Gastroesophageal sphincter (tissue), 4 donors: ENCODE results near the gene FAM9B. TPM values are rescaled to one million over a fixed set of nuclear protein-coding genes. Genes with fewer than 3 reads are reported as not detected.

Source experiments
- ATAC-seq: fragments of 150-250 bp; one replicate; pipeline ENCODE4 v1.9.1; 2016; ENCODE audit warnings: mild to moderate bottlenecking, moderate library complexity
- H3K27ac ChIP-seq, 4 donors: fragments of 200-600 bp; sonication (generic) in 3 of 4; 1 replicate in 3 of 4; 2 replicates in 1 of 4; pipeline ENCODE4 v1.5.1; 2016 to 2019
- H3K27me3 ChIP-seq: fragments of 200-600 bp; sonication (generic); one replicate; pipeline ENCODE4 v1.5.1; 2019
- H3K36me3 ChIP-seq, 2 donors: fragments of 200-600 bp; sonication (generic); one replicate each; pipeline ENCODE4 v1.5.1; 2019; ENCODE audit warnings: control low read depth in 1 of 2
- H3K4me1 ChIP-seq, 3 donors: fragments of 200-600 bp; sonication (generic); 1 replicate in 2 of 3; 2 replicates in 1 of 3; pipeline ENCODE4 v1.5.1; 2016 to 2019; ENCODE audit warnings: control low read depth in 2 of 3
- H3K4me3 ChIP-seq, 2 donors: fragments of 200-600 bp; sonication (generic); one replicate each; pipeline ENCODE4 v1.5.1; 2019; ENCODE audit warnings: mild to moderate bottlenecking in 1 of 2, moderate library complexity in 1 of 2
- H3K9me3 ChIP-seq, 3 donors: fragments of 200-600 bp; sonication (generic); one replicate each; pipeline ENCODE4 v1.5.1; 2017 to 2019; ENCODE audit warnings: control low read depth in 2 of 3
- EP300 ChIP-seq: sonication (generic); formaldehyde crosslinking; IDR thresholded peaks from one replicate; pipeline ENCODE4 v1.6.1; 2017; ENCODE audit warnings: antibody characterized with exemption, mild to moderate bottlenecking
- POLR2A ChIP-seq, 2 donors: fragments of 450-650 bp; IDR thresholded peaks; one replicate each; pipeline ENCODE4 v1.6.1; 2017; ENCODE audit warnings: antibody characterized with exemption in 2 of 2, mild to moderate bottlenecking in 2 of 2, moderate library complexity in 1 of 2
- POLR2AphosphoS5 ChIP-seq: sonication (generic); formaldehyde crosslinking; IDR thresholded peaks from one replicate; pipeline ENCODE4 v1.6.1; 2017; ENCODE audit warnings: antibody characterized with exemption
- WGBS, 2 donors: methylation state at CpG; one replicate each; pipeline ENCODE4 v1.1.5; 2018; ENCODE audit warnings: low coverage in 1 of 2; 5-methylcytosine and 5-hydroxymethylcytosine counted together
- total RNA-seq, 4 donors: library from RNA; depleted of rRNA; stranded (reverse); fragments of >200 nt; gene quantifications; one replicate each; pipeline ENCODE4 v1.1.0, GENCODE V29; 2016
- TF ChIP-seq, protein P1 (sequence below), 4 experiments: fragments of 200-600 bp in 2 of 4; fragments of 450-650 bp in 2 of 4; sonication (generic) in 1 of 4; IDR thresholded peaks; one replicate each; pipeline ENCODE4 v1.5.1; 2017 to 2019; ENCODE audit warnings: antibody characterized with exemption in 4 of 4, mild to moderate bottlenecking in 2 of 4, moderate library complexity in 2 of 4

The FAM9B gene
- total RNA-seq, 4 donors from 2014 or later, result not detected

DNA sequence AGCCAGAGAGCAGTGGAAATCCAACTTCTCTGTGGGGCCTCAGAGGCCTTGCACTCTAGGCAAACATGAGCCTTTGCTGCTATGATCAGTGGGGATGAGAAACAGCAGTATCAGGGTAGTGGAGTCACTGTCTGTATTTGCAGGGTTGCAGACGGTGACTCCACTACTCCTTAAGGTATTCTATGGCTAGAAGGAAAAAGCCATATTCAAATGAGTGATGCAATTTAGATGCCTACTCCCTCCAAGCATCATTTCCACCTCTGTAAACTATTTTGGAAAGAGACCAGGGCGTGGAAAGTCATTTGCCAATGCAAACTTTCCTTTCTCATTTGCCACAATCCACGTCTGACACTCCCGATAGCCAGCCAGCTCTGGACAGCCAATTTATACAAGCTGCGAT, 35.6 kb upstream of the FAM9B start:
- TF ChIP-seq EP300 (no peak), POLR2AphosphoS5 (no peak), POLR2A (IDR thresholded peaks at IDR 0.05) (no peak)
- TF ChIP-seq, protein P1, sequence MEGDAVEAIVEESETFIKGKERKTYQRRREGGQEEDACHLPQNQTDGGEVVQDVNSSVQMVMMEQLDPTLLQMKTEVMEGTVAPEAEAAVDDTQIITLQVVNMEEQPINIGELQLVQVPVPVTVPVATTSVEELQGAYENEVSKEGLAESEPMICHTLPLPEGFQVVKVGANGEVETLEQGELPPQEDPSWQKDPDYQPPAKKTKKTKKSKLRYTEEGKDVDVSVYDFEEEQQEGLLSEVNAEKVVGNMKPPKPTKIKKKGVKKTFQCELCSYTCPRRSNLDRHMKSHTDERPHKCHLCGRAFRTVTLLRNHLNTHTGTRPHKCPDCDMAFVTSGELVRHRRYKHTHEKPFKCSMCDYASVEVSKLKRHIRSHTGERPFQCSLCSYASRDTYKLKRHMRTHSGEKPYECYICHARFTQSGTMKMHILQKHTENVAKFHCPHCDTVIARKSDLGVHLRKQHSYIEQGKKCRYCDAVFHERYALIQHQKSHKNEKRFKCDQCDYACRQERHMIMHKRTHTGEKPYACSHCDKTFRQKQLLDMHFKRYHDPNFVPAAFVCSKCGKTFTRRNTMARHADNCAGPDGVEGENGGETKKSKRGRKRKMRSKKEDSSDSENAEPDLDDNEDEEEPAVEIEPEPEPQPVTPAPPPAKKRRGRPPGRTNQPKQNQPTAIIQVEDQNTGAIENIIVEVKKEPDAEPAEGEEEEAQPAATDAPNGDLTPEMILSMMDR (IDR thresholded peaks at IDR 0.05), result no peak
- no peak for ATAC-seq
- no peaks in the 10 kb centered on the region for H3K27me3 ChIP-seq
- H3K27ac ChIP-seq, result no peak overlapping the region
- no peaks in the 10 kb centered on the region for H3K4me1 ChIP-seq
- 74% methylated on average over 3 of the region's 5 CpGs; no CpG with 5 or more reads in 1 of the 2 donors for WGBS, 2 donors
- H3K36me3 ChIP-seq, result no peaks in the 10 kb centered on the region
- H3K4me3 ChIP-seq, result no peak overlapping the region
- H3K9me3 ChIP-seq, result no peaks in the 10 kb centered on the region

DNA sequence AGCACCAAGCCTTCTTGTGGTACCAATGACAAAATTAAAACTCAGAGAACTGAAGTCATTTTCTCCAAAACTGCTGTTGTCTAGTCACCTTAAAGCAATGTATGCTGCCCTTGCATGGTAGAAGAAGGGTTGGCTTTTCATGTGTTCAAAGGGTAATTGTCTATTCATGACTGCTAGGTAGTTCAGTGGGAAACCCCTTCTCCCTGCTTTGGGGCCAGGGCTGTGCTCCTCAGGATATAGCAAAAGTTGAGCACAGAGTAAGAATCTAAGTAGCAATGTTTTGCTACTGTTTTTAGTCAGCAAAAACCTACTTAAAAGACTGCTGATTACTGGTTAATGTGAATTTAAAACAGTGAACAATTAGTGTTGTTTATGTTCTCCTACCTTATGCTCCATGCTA, 30.8 kb upstream of the FAM9B start:
- no peaks in the 10 kb centered on the region for H3K4me1 ChIP-seq
- H3K27ac ChIP-seq, result no peak overlapping the region
- TF ChIP-seq POLR2AphosphoS5 (no peak), EP300 (no peak), POLR2A (IDR thresholded peaks at IDR 0.05) (no peak)
- TF ChIP-seq, protein P1 (IDR thresholded peaks at IDR 0.05), result no peak
- no peak overlapping the region for H3K4me3 ChIP-seq
- no peak for ATAC-seq
- H3K9me3 ChIP-seq, result no peaks in the 10 kb centered on the region
- H3K36me3 ChIP-seq, result no peaks in the 10 kb centered on the region
- H3K27me3 ChIP-seq, result no peaks in the 10 kb centered on the region

DNA sequence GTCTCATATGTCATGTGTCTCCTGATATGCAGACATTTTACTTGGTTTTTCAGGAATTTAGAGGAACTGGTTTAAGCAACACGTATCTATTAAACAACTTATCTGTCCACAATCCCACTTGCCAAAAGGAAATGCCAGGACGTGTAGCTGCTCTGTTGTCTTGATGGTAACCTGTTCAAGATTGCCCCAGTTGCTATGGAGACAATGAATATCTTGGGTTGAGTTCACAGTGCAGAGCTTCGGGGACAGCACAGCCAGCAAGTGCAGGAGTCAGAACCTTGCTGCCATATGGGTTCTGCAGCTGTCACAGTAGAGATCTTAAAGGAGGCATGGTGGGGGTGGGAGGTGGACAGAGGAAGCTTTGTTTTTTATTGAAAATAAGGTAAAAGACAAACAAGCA, 28.7 kb upstream of the FAM9B start:
- Histone ChIP-seq H3K4me3 (no peak overlapping the region), H3K9me3 (no peaks in the 10 kb centered on the region), H3K4me1 (no peaks in the 10 kb centered on the region), H3K36me3 (no peaks in the 10 kb centered on the region), H3K27ac (no peak overlapping the region), H3K27me3 (no peaks in the 10 kb centered on the region)
- ATAC-seq, result no peak
- TF ChIP-seq POLR2A (IDR thresholded peaks at IDR 0.05), result no peak
- TF ChIP-seq EP300, result no peak
- TF ChIP-seq, protein P1 (IDR thresholded peaks at IDR 0.05), result no peak
- no peak for TF ChIP-seq POLR2AphosphoS5
- 30 to 60% methylated on average over 2 to 3 of the region's 3 CpGs for WGBS, 2 donors

DNA sequence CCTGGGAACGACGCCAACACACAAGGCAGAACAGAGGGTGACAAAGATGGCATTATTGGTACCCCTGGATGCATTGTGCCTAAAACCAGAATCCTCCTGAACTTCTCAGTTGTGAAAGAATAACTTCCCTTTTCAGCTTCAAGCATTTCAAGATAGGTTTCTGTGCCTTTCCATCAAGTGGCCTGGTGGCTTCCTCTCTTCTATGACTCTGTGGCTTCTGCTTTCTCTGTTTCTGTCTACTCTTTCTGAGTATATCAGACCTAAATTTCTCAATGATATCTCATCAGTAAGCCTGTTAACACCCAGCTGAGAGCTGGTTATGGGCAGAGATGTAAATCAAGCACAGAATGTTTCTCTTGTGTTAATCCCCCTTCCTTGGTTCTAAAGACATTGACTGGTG, 21.4 kb upstream of the FAM9B start:
- no peak overlapping the region for H3K27ac ChIP-seq
- H3K4me1 ChIP-seq, result no peaks in the 10 kb centered on the region
- no peak overlapping the region for H3K4me3 ChIP-seq
- ATAC-seq, result no peak
- WGBS, 2 donors, result 50 to 85% methylated on average over 2 of the region's 2 CpGs
- no peaks in the 10 kb centered on the region for H3K36me3 ChIP-seq
- TF ChIP-seq POLR2A (IDR thresholded peaks at IDR 0.05), result no peak
- no peak for TF ChIP-seq EP300
- TF ChIP-seq POLR2AphosphoS5, result no peak
- TF ChIP-seq, protein P1 (IDR thresholded peaks at IDR 0.05), result no peak
- no peaks in the 10 kb centered on the region for H3K9me3 ChIP-seq
- H3K27me3 ChIP-seq, result no peaks in the 10 kb centered on the region

DNA sequence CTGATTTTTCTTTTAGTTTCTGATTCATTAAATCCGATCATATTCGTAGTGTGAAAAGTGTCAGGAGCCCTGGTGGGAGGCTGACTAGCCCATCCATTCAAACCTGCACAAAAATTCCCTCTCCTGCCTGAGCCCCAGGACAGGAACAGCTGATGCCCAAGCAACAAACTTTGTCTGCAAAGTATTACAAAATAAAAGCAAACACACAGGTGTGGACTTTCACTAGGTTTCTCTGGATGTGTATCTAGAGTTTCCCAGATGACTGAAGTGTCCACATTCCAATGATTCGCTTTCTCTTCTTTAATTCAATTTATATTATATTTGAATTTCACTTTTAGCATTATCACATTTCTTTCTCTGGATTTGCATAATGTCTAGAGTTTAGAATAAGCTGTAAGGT, 18.2 kb upstream of the FAM9B start:
- TF ChIP-seq POLR2A (IDR thresholded peaks at IDR 0.05) (no peak), EP300 (no peak), POLR2AphosphoS5 (no peak)
- TF ChIP-seq, protein P1 (IDR thresholded peaks at IDR 0.05), result no peak
- Histone ChIP-seq H3K27ac (no peak overlapping the region), H3K9me3 (no peaks in the 10 kb centered on the region), H3K4me3 (no peak overlapping the region), H3K4me1 (no peaks in the 10 kb centered on the region), H3K36me3 (no peaks in the 10 kb centered on the region), H3K27me3 (no peaks in the 10 kb centered on the region)
- ATAC-seq, result no peak
- WGBS, 2 donors, result 79% methylated on average over 3 of the region's 3 CpGs; no CpG with 5 or more reads in 1 of the 2 donors
